ENCODE results near the gene NPAS3.

- TF ChIP-seq CBX8 (IDR thresholded peaks at IDR 0.05): no peak
- TF ChIP-seq MAZ (IDR thresholded peaks at IDR 0.05; ENCODE audit: borderline replicate concordance, low read depth, low read length): no peak
- no peak for TF ChIP-seq POLR2A (IDR thresholded peaks at IDR 0.05; ENCODE audit: low read length)
- TF ChIP-seq CHD2 (IDR thresholded peaks at IDR 0.05; ENCODE audit: low read length, partially characterized antibody): no peak
- TF ChIP-seq RAD21 (conservative IDR thresholded peaks at IDR 0.05 in 1 of 2, IDR thresholded peaks at IDR 0.05 in 1 of 2): no peak
- TF ChIP-seq NFE2L2 (conservative IDR thresholded peaks at IDR 0.05; ENCODE audit: low read length): no peak
- TF ChIP-seq REST (IDR thresholded peaks at IDR 0.05): no peak
- TF ChIP-seq CTCF (IDR thresholded peaks at IDR 0.05): no peak
Observed at GRCh38 chr14:33715227-33715528, 776.5 kb downstream of the NPAS3 start.

Measured in A549 (cell line).